Hindlimb muscle (tissue), 1 donor: ENCODE data around the gene ETNK1. TPM values are rescaled to one million over a fixed set of nuclear protein-coding genes. Genes with fewer than 3 reads are reported as not detected.

Experiments used
- DNase-seq: peaks from one replicate; pipeline ENCODE4 v3.0.0-alpha.2; 2013
- polyA plus RNA-seq: library from polyadenylated mRNA; unstranded; fragments of 120-200 nt; gene quantifications from one replicate; pipeline ENCODE4 v1.2.1, GENCODE V29; 2013; ENCODE audit not compliant: insufficient read length

Gene ETNK1
- polyA plus RNA-seq, 1 donor, result 21.5 TPM

DNA sequence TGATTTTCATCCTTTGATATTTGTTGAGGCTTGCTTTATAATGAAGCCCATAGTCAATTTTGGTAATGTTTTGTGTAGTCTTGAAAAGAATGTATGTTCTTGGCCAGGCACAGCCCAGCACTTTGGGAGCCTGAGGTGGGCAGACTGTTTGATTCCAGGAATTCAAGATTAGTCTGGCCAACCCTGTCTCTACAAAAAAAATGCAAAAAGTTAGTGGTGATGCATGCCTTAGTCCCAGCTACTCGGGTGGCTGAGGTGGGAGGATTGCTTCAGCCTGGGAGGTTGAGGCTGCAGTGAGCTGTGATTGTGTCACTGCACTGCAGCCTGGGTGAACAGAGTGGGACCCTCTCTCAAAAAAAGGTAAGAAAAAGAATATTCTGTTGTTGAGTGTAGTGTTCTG, 10.8 kb downstream of the ETNK1 start:
- no peak for DNase-seq

GRCh38 chr12:22640851-22641250, 15.9 kb downstream of the ETNK1 start:
- no peak for DNase-seq

- DNase-seq, result no peak
Measured at GRCh38 chr12:22641353-22642053, 16.5 kb downstream of the ETNK1 start.

DNA sequence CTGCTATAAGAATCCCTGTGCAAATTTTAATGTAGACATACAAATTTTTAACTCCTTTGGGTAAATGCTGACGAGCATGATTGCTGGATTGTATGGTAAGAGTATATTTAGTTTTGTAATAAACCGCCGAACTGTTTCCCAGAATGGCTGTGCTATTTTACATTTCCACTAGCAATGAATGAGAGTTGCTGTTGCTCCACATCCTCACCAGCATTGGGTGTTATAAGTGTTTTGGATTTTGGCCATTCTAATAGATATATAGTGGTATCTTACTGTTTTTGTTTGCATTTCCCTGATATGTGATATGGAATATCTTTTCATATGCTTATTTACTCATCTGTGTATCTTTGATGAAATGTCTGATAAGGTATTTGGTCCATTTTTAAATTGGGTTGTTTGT, 23.7 kb downstream of the ETNK1 start:
- DNase-seq, result no peak

DNA sequence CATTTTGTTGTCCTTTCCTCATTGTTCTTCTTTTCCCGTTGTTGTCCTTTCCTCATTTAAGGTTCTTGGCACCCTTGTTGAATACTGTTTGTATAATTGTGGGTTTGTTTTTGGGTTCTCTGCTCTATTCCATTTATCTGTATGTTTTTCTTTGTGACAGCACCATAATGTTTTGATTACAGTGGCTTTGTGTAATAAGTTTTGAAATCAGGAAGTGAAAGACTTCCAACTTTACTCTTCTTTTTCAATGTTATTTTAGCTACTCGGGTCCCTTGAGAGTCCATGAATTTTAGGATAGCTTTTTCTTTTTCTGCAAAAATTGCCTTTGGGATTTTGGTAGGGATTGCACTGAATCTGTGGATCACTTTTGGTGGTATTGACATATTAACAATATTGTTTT, 28.1 kb downstream of the ETNK1 start:
- no peak for DNase-seq

GRCh38 chr12:22653791-22654190, 28.8 kb downstream of the ETNK1 start:
- no peak for DNase-seq

DNA sequence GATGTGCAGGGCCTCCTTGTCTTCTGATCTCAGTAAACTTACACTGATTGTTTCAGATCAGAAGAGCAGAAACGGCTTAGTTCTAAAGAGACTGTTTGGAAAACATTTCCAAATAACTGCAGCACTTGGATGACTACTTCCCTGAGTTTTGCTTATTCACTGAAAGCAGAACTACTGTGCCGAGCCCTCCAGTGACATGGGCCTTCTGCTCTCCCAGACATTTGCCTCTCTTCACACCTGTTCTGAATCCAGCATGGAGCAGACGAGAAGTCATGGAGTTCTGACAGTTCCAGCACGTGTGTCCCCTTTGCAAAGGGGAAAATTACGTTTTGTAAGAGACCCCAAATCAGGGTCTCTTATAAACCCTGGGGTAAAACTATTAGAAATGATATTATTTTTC, 31.4 kb downstream of the ETNK1 start:
- no peak for DNase-seq

DNA sequence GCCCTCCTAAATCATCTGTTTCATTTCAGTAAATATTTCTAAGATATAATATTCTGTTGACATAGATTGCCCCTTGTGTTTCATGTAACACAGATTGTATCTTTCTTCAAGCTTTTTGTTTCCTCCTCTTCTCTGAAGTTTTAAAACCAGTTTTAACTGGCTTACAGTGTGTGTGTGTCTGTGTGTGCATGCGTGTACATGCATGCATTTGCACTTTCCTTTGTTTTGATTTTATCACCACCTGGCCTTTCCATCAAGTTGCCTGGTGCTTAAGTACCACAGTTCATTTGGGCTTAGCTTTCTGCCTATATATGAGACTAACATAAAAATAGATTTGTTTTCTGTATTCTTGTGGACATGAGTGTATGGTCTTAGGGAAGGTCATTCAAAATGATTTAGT, 31.9 kb downstream of the ETNK1 start:
- no peak for DNase-seq

DNA sequence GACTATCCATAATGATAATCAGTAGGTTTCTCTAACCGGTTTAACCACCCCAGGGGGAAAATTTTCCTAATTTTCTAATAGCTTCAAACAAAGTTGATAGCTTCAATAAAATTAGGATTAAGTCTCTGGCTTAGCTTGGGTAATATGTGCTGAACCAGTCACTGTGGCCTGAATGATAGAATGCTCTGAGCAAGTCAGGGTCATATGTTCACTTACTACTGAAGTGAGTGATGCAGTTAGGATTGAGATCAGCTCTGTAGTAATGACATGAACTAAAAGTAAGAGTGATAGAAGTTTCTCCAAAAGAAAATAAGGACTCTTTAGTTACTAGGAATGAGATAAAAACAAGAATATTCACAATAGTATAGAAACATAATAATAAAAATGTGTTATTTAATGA, 32.6 kb downstream of the ETNK1 start:
- DNase-seq, result no peak

DNA sequence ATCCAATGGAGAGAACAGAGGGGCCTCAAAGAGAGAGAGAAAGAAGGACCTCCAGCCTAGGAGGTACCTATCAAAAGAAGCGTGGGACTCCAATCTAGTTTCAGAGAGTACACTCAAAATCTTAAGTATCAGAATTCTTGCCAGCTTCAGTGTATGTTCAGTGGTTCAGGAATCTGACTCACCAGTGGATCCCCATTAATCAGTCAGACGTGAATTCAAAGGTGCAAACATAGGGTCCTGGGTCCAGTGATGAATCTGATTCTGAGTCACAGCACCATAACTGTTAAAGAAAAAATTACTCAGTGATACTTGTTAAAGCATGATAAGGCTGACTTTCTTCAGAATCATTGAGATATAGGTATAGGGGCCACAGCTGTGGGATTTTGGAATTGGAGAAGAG, 33.2 kb downstream of the ETNK1 start:
- DNase-seq, result no peak

- DNase-seq, result no peak
Measured at GRCh38 chr12:22662356-22662755, 37.4 kb downstream of the ETNK1 start.

GRCh38 chr12:22665476-22665875, 40.5 kb downstream of the ETNK1 start:
- no peak for DNase-seq

DNA sequence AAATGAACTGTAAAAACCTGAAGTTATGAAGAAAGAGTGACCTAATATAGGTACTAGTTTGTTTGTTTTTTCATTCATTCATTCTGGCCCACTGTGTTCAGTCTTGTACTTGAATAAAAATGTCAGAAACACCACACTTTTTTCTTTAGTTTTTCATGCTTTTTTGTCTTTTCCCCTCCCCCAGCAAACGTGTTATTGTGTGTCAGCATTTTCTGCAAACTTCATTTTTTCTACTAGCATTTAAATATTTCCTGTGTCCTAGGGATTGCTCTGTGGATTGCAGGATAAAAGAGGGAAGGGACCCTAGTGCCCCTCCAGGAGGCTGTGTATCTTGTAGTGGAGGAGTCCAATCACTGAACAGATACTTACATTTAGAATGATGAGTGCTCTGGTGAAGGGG, 42.2 kb downstream of the ETNK1 start:
- no peak for DNase-seq

- DNase-seq, result no peak
Measured at GRCh38 chr12:22668441-22668840, 43.5 kb downstream of the ETNK1 start.

- DNase-seq, result no peak
Measured at GRCh38 chr12:22670762-22671161, 45.8 kb downstream of the ETNK1 start.

- DNase-seq, result no peak
Measured at GRCh38 chr12:22672951-22673350, 48.0 kb downstream of the ETNK1 start.

GRCh38 chr12:22677781-22678574, 53.0 kb downstream of the ETNK1 start:
- DNase-seq, result no peak

DNA sequence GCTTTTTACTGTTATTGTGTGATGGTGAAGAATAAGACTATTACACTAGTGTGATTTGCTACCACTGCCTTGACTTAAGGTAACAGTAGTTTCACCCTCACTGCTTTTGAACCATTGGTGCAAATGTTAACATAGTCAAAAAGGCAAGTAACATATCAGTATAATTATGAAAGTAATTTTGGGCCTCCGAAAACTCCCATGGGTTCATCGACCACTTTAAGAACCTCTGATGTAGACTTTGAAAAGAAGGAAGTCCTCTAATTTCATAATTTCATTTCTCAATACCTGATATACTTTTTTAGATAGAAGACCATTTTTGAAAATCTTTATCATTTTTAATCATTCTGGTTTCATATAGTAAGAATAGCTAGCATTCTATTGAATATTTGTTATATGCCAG, 57.7 kb downstream of the ETNK1 start:
- DNase-seq, result no peak

GRCh38 chr12:22683131-22683530, 58.2 kb downstream of the ETNK1 start:
- no peak for DNase-seq

DNA sequence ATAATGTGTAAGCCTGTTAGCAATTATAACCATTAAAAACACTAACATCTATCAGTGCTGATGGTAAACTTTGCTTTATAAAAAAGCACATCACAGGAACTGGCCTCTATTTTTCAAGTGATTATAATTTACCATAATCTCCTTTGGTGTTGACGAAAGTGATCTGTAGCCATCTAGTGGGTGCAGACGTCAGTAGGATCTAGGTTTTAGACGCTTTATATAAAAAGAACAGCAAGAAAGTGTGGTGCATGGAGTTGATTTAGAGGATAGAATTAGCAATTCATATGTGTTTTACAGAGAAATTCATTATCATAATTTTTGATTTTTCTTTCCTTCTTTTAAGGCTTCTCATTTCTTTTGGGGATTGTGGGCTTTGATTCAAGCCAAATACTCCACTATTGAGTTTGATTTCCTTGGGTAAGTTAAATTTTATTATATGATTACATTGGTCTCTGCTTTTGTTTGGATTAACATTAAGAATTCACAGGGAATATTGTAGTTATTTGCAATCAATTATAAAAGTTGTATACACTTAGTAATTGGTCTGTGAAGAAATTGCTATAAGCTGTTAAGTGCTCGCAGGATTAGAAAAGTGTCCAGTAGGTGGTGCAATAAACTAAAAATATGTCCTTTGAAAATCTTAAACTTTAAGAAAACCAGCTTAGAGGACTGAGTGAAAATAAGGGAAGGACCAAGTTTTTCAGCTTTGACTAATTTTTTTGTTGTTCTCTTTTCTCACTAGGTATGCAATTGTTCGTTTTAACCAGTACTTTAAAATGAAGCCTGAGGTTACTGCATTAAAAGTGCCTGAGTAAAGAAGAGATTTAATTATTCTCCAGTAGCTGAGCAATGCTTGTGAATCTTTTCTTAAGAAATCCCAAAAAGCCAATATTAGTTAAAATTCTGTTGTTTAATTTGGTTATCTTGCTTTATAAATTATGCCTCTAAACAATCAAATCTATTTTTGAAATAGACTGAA, 59.5 kb downstream of the ETNK1 start:
- peak; percentile 11 for DNase-seq

GRCh38 chr12:22686193-22686592, 61.2 kb downstream of the ETNK1 start:
- no peak for DNase-seq

DNA sequence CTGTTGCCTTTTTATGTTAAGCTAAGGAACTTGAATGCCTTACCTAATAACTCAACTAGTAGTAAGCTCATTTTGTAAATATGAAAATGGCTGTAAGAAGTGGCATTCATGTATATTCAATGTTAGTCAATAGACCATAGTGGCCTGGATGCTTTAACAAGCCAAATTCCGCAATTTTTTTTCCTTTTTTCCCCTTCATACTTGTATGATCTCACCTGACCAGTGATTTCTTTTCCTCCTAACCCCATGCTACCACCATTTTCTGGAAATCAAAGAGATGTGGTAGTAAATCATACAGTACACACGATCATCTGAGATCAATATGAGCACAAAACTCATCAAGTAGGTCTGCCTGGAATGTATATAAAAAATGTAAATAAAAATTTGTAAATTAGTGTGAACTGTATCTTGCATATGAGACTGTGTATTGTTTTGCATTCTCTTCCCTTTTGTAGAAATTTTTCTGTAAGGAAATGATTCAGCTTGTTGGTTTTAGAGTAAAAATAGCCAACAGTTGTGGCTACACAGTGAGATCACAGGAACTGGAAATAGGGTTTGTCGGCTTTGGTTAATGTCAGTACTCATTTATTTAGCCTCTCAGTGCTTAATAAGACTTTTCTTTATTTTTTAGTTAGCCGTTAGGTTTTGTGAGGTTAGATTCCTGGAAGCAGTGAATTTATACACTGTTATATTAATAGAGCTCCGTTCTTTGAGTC, 62.5 kb downstream of the ETNK1 start:
- DNase-seq, result no peak
